Psoas muscle (tissue), 8 donors: ENCODE results near the gene SLC13A1. TPM values are rescaled to one million over a fixed set of nuclear protein-coding genes. Genes with fewer than 3 reads are reported as not detected.

Source experiments
- ATAC-seq, 4 donors: fragments of 200-7000 bp; cut with Tn5 transposase; one replicate each; pipeline ENCODE4 v1.9.1; 2020; ENCODE audit warnings: moderate library complexity in 3 of 4, mild to moderate bottlenecking in 2 of 4
- DNase-seq, 2 donors: peaks; one replicate each; pipeline ENCODE4 v3.0.0-alpha.2; 2020
- H3K27ac ChIP-seq: fragments of 200-600 bp; one replicate; pipeline ENCODE4 v1.8.0; 2022
- H3K27me3 ChIP-seq, 3 donors: fragments of 200-600 bp in 1 of 3; one replicate each; pipeline versions ENCODE4 v1.6.1 to v1.8.0; 2013 to 2022; ENCODE audit warnings: low read length in 2 of 3, mild to moderate bottlenecking in 2 of 3, moderate library complexity in 1 of 3; ENCODE audit not compliant: insufficient read depth in 3 of 3
- H3K36me3 ChIP-seq, 2 donors: fragments of 200-600 bp in 1 of 2; one replicate each; pipeline versions ENCODE4 v1.6.1 to v1.8.0; 2013 to 2022; ENCODE audit warnings: low read depth in 1 of 2, mild to moderate bottlenecking in 1 of 2, moderate library complexity in 1 of 2; ENCODE audit not compliant: insufficient read depth in 1 of 2
- H3K4me1 ChIP-seq: fragments of 200-600 bp; one replicate; pipeline ENCODE4 v1.8.0; 2022
- H3K4me3 ChIP-seq: fragments of 200-600 bp; one replicate; pipeline ENCODE4 v1.8.0; 2022; ENCODE audit warnings: mild to moderate bottlenecking
- H3K9me3 ChIP-seq: fragments of 200-600 bp; one replicate; pipeline ENCODE4 v1.8.0; 2022
- WGBS, 3 donors: extraction: QIAGEN DNeasy Blood & Tissue Kit; methylation state at CpG; one replicate each; pipeline versions ENCODE4 v1.1.6 to v1.1.7; 2013; 5-methylcytosine and 5-hydroxymethylcytosine counted together
- intact Hi-C, 2 donors: fragments of 100-400 bp; cut with DNase I; formaldehyde crosslinking; loops; one replicate each; pipeline versions ENCODE4 v1.11.0 to v1.14.2; 2022
- polyA plus RNA-seq, 3 donors: library from polyadenylated mRNA; stranded (reverse); fragments of 200-250 nt; gene quantifications; one replicate each; pipeline ENCODE4 v1.2.3, GENCODE V29; 2013
- total RNA-seq, 4 donors: library from RNA; stranded (reverse); fragmentation: NEBNext Ultra II Directional in 2 of 4; extraction: Animal tissue kit (Norgen Biotek cat#: 25700) in 2 of 4; gene quantifications; one replicate each; pipeline versions ENCODE4 v1.2.1 to v1.2.4, GENCODE V29; 2021 to 2023
- TF ChIP-seq, protein P1 (sequence below): fragments of 200-600 bp; IDR thresholded peaks from one replicate; pipeline ENCODE4 v1.8.0; 2022; ENCODE audit warnings: antibody characterized with exemption
- donor health status: healthy with polysubstance abuse.
- donor health status: DM: no; HTN: no; CAD: no; lungs with moderate emphysema.
- donor health status: Bipolar disorder and iron deficiency.
- donor health status: healthy.
- donor health status: DM: yes; HTN: yes; CAD: no.
- donor health status: DM: no; HTN: no; CAD: no.
- donor health status: DM: no; HTN: no; CAD: no.
- donor health status: DM: yes; HTN: yes; CAD: no.

SLC13A1 gene
- total and polyA plus RNA-seq, 7 donors: 0.12 TPM; not detected in 6

DNA sequence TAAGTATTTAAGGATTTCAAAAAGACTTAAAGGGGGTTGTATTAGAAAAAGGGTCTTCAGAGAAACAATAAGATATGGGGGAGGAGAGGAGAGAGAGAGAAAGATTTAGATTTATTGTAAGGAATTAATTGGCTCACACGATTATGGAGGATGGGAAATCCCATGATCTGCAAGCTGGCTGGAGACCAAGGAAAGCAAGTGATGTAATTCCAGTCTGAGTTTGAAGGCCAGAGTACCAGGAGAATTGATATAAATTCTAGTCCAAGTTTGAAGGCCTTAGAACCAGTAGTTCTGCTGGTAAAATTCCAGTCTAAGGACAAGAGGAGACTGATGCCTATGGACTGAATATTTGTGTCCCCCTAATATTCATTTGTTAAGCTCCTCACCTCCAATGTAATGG is 20.6 kb upstream of the SLC13A1 start:
- no peaks in the 10 kb centered on the region for H3K4me1 ChIP-seq
- DNase-seq (no peak), ATAC-seq (no peak)
- no peaks in the 10 kb centered on the region for H3K9me3 ChIP-seq
- no peaks in the 10 kb centered on the region for H3K27me3 ChIP-seq
- 25 to 53% (median 44%) methylated on average over 1 of the region's 1 CpG for WGBS, 3 donors
- no peak overlapping the region for H3K27ac ChIP-seq
- TF ChIP-seq, protein P1, sequence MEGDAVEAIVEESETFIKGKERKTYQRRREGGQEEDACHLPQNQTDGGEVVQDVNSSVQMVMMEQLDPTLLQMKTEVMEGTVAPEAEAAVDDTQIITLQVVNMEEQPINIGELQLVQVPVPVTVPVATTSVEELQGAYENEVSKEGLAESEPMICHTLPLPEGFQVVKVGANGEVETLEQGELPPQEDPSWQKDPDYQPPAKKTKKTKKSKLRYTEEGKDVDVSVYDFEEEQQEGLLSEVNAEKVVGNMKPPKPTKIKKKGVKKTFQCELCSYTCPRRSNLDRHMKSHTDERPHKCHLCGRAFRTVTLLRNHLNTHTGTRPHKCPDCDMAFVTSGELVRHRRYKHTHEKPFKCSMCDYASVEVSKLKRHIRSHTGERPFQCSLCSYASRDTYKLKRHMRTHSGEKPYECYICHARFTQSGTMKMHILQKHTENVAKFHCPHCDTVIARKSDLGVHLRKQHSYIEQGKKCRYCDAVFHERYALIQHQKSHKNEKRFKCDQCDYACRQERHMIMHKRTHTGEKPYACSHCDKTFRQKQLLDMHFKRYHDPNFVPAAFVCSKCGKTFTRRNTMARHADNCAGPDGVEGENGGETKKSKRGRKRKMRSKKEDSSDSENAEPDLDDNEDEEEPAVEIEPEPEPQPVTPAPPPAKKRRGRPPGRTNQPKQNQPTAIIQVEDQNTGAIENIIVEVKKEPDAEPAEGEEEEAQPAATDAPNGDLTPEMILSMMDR: no peak
- no peaks in the 10 kb centered on the region for H3K36me3 ChIP-seq
- intact Hi-C loops: no loop called here
- no peak overlapping the region for H3K4me3 ChIP-seq

DNA sequence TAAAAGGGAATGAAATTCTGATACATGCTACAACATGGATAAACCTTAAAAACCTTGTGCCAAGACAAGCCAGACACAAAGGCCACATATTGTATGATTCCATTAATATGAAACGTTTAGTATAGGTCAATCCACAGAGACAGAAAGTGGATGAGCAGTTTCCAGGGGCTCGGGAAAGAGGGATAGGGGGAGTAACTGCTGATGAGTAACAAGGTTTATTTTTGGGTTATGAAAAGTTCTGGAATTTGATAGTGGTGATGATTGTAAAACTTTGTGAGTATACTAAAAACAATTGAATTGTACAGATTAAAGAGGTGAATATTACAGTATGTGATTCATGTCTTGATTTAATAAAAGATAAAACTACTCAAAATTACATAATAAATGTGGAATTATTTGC is 19.1 kb upstream of the SLC13A1 start:
- ATAC-seq (no peak), DNase-seq (no peak)
- H3K36me3 ChIP-seq: no peaks in the 10 kb centered on the region
- no peaks in the 10 kb centered on the region for H3K27me3 ChIP-seq
- H3K4me1 ChIP-seq: no peaks in the 10 kb centered on the region
- no peak overlapping the region for H3K27ac ChIP-seq
- peaks cover 5% of the 10 kb centered on the region for H3K9me3 ChIP-seq
- 45 to 65% (median 60%) methylated on average over 2 of the region's 2 CpGs for WGBS, 3 donors
- H3K4me3 ChIP-seq: no peak overlapping the region
- TF ChIP-seq, protein P1: no peak
- intact Hi-C loops: no loop called here

DNA sequence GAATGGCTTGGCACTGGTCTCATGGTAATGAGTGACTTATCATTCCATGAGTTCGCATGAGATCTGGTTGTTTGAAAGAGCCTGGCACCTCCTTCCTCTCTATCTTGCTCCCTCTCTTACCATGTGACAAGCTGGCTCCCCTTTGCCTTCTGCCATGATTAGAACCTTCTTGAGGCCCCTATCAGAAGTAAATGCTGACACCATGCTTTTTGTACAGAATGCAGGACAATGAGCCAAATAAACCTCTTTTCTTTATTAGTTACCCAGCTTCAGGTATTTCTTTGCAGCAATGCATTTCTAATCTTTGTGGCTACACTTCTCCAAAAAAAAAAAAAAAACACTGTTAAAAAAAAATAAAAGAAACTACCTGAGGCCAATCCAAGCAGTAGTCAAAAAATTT is 17.1 kb upstream of the SLC13A1 start:
- Histone ChIP-seq H3K4me1 (no peaks in the 10 kb centered on the region), H3K4me3 (no peak overlapping the region), H3K9me3 (peaks cover 5% of the 10 kb centered on the region), H3K36me3 (no peaks in the 10 kb centered on the region), H3K27me3 (no peaks in the 10 kb centered on the region), H3K27ac (no peak overlapping the region)
- TF ChIP-seq, protein P1: no peak
- intact Hi-C loops: no loop called here
- 94 to 100% (median 95%) methylated on average over 1 of the region's 1 CpG for WGBS, 3 donors
- DNase-seq (no peak), ATAC-seq (no peak)

DNA sequence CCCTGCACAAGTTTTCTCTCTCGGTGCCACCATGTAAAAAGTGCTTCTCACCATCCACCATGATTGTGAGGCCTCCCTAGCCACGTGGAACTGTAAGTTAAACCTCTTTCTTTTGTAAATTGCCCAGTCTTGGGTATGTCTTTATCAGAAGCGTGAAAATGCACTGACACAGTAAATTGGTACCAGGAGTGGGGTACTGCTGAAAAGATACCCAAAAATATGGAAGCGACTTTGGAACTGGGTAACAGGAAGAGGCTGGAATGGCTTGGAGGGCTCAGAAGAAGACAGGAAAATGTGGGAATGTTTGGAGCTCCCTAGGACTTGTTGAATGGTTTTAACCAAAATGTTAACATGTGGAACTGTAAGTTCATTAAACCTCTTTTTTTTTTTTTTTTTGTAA is 15.6 kb upstream of the SLC13A1 start:
- no peak for ATAC-seq
- no peak overlapping the region for H3K27ac ChIP-seq
- peaks cover 5% of the 10 kb centered on the region for H3K9me3 ChIP-seq
- WGBS, 3 donors: 80 to 84% (median 81%) methylated on average over 4 of the region's 4 CpGs
- H3K4me3 ChIP-seq: no peak overlapping the region
- H3K27me3 ChIP-seq: no peaks in the 10 kb centered on the region
- no peak for DNase-seq
- no peaks in the 10 kb centered on the region for H3K36me3 ChIP-seq
- TF ChIP-seq, protein P1: no peak
- no peaks in the 10 kb centered on the region for H3K4me1 ChIP-seq
- intact Hi-C loops: no loop called here

DNA sequence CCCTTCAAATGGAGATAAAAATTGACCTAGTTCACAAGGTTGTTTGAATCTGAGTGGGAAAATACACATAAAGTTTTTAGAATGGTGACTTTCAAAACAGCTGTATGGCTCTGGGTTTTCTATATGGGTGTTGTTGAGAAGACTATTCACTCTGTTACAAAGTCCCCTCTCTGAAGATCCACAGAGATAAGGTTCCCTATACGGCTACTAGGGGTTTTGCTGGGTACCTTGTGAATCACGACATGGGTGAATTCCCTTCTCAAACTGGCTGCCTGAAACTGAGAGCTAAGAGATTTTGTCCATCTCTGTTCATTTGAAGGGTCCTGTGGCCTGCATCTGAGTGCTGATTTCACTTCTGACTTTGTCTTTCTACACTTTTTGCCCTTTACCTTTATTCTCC is 11.8 kb upstream of the SLC13A1 start:
- Histone ChIP-seq H3K36me3 (no peaks in the 10 kb centered on the region), H3K4me3 (no peak overlapping the region), H3K4me1 (no peaks in the 10 kb centered on the region), H3K27me3 (no peaks in the 10 kb centered on the region), H3K9me3 (peaks cover 5% of the 10 kb centered on the region), H3K27ac (no peak overlapping the region)
- ATAC-seq (no peak), DNase-seq (no peak)
- intact Hi-C loops: no loop called here
- 94 to 97% (median 95%) methylated on average over 2 of the region's 2 CpGs for WGBS, 3 donors
- TF ChIP-seq, protein P1: no peak
